Epidermal melanocyte (primary cell): ENCODE data around the gene XIST.
"Not testable (repeated sequence)": the region's sequence is repeated elsewhere in the genome, so short reads cannot be mapped to it uniquely, and the experiment has no call there.

Source experiments
- DNase-seq: peaks from one replicate; pipeline ENCODE4 v3.0.0; 2011; ENCODE audit warnings: low spot score; ENCODE audit not compliant: insufficient read length

Gene XIST

GRCh38 chrX:73817393-73818199 is 34.9 kb downstream of the XIST start:
- DNase-seq = no peak

GRCh38 chrX:73812256-73812655 is 40.3 kb downstream of the XIST start:
- no peak for DNase-seq

GRCh38 chrX:73804109-73804508 is 48.4 kb downstream of the XIST start:
- DNase-seq = not testable (repeated sequence)

- DNase-seq = no peak
Measured at GRCh38 chrX:73799888-73800287, 52.6 kb downstream of the XIST start.

- DNase-seq = not testable (repeated sequence)
Measured at GRCh38 chrX:73792511-73792910, 60.0 kb downstream of the XIST start.

GRCh38 chrX:73785493-73785892 is 67.0 kb downstream of the XIST start:
- no peak for DNase-seq
